Activated T-cell treated with anti-CD3 and anti-CD28 coated beads, Interleukin-2, amount 50 U/mL, for 1 hour (primary cell): ENCODE measurements around the gene LHFPL2.
"Not testable (repeated sequence)": the region's sequence is repeated elsewhere in the genome, so short reads cannot be mapped to it uniquely, and the experiment has no call there.

ENCODE experiments used
- DNase-seq: peaks from one replicate; pipeline ENCODE4 v3.0.0-alpha.2; 2020

The LHFPL2 gene

GRCh38 chr5:78496373-78496772 is 152.2 kb downstream of the LHFPL2 start:
- no peak for DNase-seq

- no peak for DNase-seq
Measured at GRCh38 chr5:78495800-78496199, 152.8 kb downstream of the LHFPL2 start.

DNA sequence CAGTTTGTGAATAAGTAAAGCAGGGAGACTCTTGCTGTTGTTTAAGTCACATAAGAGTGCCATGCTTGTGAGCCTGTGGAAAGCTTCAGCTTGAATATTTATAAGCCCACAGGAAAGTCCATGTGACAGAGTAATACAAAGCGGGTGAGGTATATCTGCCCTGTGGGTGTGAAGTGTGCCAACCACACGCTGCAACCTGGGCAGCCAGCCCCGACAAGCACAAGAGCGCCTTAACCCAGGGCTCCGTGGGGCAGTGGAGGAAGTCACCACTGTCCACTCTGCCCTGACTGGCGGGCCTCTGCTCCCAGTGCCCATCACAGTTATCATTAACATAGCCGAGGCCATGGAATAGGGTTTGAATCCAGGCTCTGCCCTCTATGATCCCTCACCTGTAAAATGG is 155.9 kb downstream of the LHFPL2 start:
- DNase-seq = no peak

GRCh38 chr5:78492224-78492623 is 156.3 kb downstream of the LHFPL2 start:
- no peak for DNase-seq

DNA sequence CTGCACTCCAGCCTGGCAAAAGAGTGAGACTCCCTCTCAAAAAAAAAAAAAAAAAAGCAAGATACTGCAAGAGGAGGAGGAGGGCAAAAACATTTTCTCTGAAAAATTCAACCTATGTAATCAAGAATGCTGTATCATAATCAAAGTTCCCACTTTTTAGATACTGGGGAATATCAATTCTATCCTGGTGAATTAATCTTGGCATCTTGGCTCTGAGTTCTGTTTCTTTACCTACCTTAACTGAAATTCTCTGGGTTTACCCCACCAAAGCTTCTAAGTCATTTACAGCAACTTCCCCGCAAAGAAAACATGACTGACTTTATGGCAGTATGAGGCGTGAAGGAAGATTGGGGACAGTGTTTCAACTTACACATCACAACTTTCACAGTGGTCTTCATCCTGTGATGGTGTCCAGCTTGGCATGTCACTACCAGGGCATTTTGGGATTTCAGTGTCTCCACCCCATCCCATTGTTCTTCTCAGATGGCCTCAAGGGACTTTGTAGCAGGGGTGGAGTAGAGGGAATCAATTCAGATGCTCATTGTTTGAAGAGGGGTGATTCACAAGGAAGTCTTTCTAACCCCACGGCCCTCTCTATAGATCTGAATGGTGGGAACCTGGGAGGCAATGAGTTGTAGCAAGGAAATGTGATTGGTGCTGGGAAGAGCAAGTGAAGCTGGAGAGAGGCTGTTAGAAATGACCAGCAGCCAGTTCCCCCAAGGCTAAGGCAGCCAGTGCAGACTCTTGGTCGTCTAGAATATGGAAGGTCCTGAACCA is 157.7 kb downstream of the LHFPL2 start:
- DNase-seq = no peak

DNA sequence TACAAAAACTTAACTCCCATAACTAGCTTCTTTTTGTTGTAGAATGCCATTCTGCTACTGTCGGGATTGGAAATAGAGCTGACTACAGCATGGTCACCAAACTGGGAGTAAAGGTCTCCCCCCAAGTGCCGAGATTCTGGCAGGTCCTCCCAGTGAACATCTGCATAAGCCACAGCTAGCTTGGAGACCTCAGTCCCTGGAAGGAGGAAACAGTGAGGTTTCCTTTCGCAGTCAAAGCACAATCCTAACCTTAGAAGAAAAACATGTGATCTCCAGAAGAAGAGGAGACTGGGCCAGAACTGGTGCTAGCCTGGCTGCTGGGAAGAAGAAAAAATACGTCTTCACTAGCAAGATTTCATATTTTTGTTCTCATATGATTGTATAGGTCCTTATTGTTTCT is 160.7 kb downstream of the LHFPL2 start:
- DNase-seq = no peak

- no peak for DNase-seq
Measured at GRCh38 chr5:78486218-78486617, 162.4 kb downstream of the LHFPL2 start.

- no peak for DNase-seq
Measured at GRCh38 chr5:78483809-78484521, 164.6 kb downstream of the LHFPL2 start.

DNA sequence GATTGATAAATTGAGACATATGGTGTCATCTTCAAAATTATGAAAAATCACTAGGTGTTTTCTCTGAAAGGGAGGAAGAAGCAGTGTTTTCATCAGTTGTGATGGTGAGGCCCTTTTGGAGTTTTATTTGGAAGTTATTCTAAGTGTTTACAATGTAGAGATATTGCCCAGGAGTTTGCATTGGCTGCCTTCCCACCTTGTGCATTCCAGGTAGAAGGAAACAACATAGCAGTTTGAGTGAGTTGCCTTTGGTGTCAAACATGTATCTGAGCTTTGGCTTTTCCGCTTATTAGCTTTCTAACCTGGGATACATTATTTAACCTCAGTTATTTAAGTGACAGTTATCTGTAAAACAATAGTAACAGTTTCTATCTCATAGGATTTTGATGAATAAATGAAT is 165.6 kb downstream of the LHFPL2 start:
- no peak for DNase-seq

- DNase-seq = no peak
Measured at GRCh38 chr5:78476795-78477194, 171.8 kb downstream of the LHFPL2 start.

- no peak for DNase-seq
Measured at GRCh38 chr5:78475370-78475769, 173.2 kb downstream of the LHFPL2 start.

GRCh38 chr5:78473751-78474150 is 174.8 kb downstream of the LHFPL2 start:
- no peak for DNase-seq

GRCh38 chr5:78472469-78473106 is 176.0 kb downstream of the LHFPL2 start:
- DNase-seq = no peak

- DNase-seq = no peak
Measured at GRCh38 chr5:78471896-78472295, 176.7 kb downstream of the LHFPL2 start.

GRCh38 chr5:78467752-78468357 is 180.7 kb downstream of the LHFPL2 start:
- DNase-seq = no peak

GRCh38 chr5:78467140-78467539 is 181.4 kb downstream of the LHFPL2 start:
- no peak for DNase-seq

GRCh38 chr5:78458843-78459242 is 189.7 kb downstream of the LHFPL2 start:
- no peak for DNase-seq

DNA sequence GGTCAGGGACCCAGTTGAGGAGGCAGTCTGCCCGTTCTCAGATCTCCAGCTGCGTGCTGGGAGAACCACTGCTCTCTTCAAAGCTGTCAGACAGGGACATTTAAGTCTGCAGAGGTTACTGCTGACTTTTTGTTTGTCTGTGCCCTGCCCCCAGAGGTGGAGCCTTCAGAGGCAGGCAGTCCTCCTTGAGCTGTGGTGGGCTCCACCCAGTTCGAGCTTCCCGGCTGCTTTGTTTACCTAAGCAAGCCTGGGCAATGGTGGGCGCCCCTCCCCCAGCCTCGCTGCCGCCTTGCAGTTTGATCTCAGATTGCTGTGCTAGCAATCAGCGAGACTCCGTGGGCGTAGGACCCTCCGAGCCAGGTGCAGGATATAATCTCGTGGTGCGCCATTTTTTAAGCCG is 191.1 kb downstream of the LHFPL2 start:
- DNase-seq = not testable (repeated sequence)

GRCh38 chr5:78449103-78449502 is 199.5 kb downstream of the LHFPL2 start:
- no peak for DNase-seq

- DNase-seq = no peak
Measured at GRCh38 chr5:78447775-78448424, 200.7 kb downstream of the LHFPL2 start.
